Fibroblast of lung (primary cell): ENCODE measurements around the gene CAPNS2.

Experiments used
- CTCF ChIP-seq, 2 donors: IDR thresholded peaks in 1 of 2; conservative IDR thresholded peaks in 1 of 2; 1 replicate in 1 of 2; 2 replicates in 1 of 2; pipeline ENCODE4 v1.5.1; 2011 to 2012; ENCODE audit warnings: low read length in 2 of 2, control low read depth in 1 of 2, inconsistent platforms in 1 of 2, low read depth in 1 of 2, mild to moderate bottlenecking in 1 of 2
- EZH2 ChIP-seq: IDR thresholded peaks from 2 replicates; pipeline ENCODE4 v1.5.1; 2012; ENCODE audit warnings: low read length, control low read depth, mild to moderate bottlenecking; ENCODE audit errors: missing control alignments

GRCh38 chr16:55563797-55564196, 2.7 kb upstream of the CAPNS2 start:
- TF ChIP-seq CTCF (conservative IDR thresholded peaks at IDR 0.05 in 1 of 2, IDR thresholded peaks at IDR 0.05 in 1 of 2; ENCODE audit: low read depth in 1 of 2, low read length in 2 of 2), result no peak
- no peak for TF ChIP-seq EZH2
